ENCODE data around the gene TRPC4.

TRPC4 gene

GRCh38 chr13:37715606-37716015, 154.0 kb downstream of the TRPC4 start:
- DNase-seq = peak; percentile 1

GRCh38 chr13:37709318-37709717, 160.3 kb downstream of the TRPC4 start:
- DNase-seq = no peak

DNA sequence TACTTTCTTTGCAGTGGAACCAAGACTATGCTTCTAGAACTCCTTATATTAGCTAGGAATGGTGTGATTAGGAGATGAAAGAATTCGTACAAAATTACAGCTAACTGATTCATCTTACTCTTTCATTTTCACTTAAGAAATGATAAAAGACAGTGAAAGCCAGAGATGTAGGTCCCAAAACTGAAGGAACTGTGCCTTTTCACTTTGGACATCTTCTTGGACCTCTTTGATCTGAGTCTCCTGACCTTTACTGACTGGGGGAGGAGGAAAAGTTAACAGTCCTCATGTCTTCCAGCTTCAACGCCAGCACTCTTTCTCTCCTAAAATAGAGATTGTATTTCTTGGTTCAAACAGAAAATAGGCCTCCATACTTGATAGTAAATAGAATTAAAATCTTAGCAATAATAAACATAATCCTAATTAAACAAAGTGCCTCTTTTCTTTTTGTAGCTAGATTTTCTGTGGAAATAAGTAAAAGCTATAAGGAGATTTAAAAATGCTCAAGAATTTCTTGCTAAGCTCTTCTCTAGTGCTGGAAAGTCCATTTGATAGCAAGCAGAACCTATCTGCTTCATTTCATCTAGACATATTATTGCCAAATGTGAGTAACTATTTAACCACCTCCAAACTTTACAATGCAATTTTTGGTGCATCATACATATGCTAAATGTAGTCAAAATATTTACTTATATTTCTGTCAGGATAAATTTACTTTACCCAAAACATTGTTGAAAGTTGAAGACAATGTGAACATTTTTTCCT, 161.7 kb downstream of the TRPC4 start:
- no peak for DNase-seq

DNA sequence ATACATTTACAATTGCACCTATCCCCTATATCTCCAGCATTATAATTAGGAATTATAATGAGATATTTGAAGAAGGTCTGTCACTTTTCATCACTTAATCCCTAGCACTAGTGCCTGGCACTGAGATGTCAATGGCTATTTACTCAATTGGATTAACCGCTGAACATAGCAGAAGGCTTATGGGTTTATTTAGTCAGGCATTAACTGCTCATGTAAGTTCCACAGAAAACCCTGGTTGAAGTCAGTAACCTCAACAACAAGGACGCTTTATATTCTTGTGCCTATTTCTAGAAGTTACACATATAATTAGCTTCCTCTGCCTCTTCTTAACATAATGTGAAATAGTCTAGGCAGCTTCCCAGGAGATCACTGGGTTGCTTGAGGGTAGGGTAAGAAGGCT, 163.5 kb downstream of the TRPC4 start:
- no peak for DNase-seq

GRCh38 chr13:37701972-37702371, 167.6 kb downstream of the TRPC4 start:
- no peak for DNase-seq

DNA sequence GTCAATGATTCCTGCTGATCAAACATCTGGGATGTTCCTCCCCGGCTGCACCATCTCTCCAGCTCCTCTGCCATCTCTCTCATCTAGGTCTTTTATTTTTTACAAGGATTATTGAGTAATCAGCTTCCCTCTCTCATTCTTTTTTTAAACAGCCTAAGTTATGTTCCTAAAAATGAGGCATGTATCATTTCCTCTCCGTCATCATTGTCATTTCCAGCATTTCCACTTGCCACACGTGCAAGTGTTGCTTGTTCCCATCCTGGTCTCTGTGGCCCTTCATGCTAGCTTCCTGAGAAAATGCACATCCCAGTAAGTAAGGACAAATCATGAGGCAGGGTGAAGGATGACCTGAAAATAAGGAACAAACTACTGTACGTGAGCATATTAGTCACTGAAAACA, 168.3 kb downstream of the TRPC4 start:
- DNase-seq = no peak

DNA sequence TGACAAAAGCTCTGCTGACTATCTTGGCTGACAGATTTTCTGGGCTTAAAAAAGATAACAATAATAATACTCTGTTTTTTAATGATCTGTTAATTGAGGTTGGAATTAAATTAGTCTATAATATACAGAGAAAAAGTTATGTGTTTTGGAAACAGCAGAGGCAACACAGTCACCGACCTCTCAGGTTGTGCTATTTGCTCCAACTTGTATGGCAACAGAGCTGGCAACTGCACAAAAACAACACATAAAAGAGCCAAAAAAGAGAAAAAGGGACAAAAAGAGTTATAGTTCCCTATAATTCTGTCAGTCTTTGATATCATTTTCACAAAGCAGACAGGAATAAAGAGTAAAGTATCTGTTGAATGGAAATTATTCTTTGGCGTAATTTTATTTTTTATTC, 168.7 kb downstream of the TRPC4 start:
- no peak for DNase-seq

GRCh38 chr13:37695200-37695599, 174.4 kb downstream of the TRPC4 start:
- DNase-seq = no peak

- DNase-seq = no peak
Observed at GRCh38 chr13:37690361-37690760, 179.2 kb downstream of the TRPC4 start.

DNA sequence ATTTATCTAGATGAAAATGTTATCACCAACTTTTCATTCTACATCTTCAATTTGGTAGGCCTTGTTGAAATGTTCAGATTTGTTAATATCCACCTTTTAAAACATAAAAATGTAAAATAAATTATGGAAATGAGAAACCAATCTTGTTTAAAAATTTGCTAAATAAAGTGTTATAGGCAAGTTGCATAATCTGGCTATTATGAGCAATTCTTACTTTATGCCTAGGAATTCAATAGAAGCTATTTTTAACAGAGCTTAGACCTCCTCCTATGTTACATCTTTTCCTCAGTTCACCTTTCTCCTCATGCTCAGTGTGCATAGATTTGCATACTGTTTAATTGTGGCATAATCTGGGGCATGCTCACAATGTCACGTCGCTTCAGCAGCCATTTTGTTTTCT, 183.1 kb downstream of the TRPC4 start:
- no peak for DNase-seq

- no peak for DNase-seq
Observed at GRCh38 chr13:37685206-37685605, 184.4 kb downstream of the TRPC4 start.

DNA sequence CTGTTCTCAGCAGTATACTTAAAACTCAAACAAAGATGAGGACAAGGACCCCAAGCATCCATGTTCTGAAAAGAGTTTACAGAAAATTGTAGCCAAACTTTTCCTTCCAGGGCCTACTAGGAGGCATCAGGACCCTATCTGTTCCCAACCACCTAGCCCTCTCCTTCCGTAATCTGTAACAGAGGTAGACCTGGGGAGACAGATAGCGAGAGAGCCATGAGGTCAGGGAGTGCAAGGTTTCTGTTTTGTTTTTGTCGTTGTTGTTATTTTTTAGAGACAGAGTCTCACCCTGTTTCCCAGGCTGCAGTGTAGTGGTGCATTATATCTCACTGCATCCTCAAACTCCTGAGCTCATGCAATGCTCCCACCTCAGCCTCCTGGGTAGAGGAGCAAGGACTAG, 187.1 kb downstream of the TRPC4 start:
- no peak for DNase-seq

GRCh38 chr13:37681281-37682032, 188.1 kb downstream of the TRPC4 start:
- no peak for DNase-seq

- DNase-seq = no peak
Observed at GRCh38 chr13:37680137-37680536, 189.4 kb downstream of the TRPC4 start.

DNA sequence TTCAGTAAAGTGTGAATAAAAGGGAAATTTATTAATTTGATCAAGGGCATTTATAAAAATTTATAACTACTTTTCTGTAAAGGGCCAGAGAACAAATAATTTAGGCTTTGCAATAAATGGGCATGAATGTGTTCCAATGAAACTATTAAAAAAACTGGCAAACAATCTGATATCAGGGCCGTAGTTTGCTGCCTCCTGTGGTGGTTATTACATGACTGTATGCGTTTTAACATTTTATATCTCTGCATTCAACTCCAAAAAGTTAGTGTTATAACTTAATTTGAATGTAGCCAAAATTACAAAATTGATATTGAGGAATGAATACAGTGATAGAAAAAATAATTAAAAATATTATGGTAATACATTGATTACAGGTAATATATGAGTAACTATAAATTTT, 190.5 kb downstream of the TRPC4 start:
- DNase-seq = no peak

- DNase-seq = no peak
Observed at GRCh38 chr13:37669845-37670244, 199.7 kb downstream of the TRPC4 start.

- no peak for DNase-seq
Observed at GRCh38 chr13:37667702-37668101, 201.9 kb downstream of the TRPC4 start.

GRCh38 chr13:37666036-37666435, 203.5 kb downstream of the TRPC4 start:
- DNase-seq = no peak

DNA sequence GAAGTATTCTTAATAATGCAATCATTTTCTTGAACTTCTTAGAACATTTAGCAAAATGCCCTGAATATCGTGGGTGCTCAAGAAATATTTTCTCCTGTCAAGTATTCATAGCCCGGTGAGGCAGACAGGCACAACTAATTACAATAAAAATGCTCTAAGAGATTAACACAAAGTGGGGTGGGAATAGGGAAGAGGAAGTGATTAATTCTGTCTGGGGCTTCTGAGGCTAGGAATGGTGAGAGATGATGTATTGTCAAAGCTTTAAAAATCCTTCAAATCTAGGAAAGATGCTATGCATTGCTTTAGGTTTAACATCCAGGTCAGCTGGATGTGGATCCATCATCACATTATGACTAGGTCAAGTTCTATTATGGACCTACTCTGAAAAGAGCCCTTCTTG, 204.2 kb downstream of the TRPC4 start:
- DNase-seq = no peak

DNA sequence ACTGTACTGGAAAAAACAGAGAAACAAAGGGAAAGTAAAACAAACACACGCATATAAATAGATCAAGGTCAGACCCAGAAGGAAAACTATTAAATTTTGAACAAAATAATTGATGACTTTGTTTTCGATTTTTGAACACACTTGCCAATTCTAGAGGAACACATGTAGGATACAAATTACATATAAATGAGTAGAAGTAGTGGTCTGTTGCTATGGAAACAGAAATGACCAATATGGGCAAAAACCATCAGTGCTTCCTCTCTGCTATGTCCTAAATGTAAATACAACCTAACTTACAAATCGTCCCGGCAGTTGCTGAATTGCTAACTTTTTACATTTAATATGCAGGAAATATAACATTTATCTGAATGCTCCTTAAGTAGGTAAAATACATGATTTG, 205.8 kb downstream of the TRPC4 start:
- no peak for DNase-seq

- no peak for DNase-seq
Observed at GRCh38 chr13:37662624-37663023, 206.9 kb downstream of the TRPC4 start.

- DNase-seq = no peak
Observed at GRCh38 chr13:37657956-37658355, 211.6 kb downstream of the TRPC4 start.

DNA sequence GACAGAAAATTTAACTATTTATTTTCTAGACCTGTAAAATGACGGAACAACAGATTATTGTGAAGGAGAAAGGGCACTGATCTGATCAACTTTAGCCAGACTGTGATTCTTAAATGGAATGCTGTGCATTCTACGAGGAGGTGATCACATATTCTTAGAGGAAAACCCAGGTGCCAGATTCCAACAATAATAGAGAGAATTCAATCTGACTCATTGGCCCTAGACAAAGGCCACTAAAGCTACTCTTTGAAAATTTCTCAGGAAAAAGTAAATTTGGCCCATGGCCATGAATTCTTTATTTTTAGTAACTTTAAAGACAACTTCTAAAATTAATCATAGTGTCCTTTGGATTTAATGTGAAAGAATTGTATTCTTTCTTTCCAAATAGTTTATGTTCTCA, 212.4 kb downstream of the TRPC4 start:
- DNase-seq = no peak

DNA sequence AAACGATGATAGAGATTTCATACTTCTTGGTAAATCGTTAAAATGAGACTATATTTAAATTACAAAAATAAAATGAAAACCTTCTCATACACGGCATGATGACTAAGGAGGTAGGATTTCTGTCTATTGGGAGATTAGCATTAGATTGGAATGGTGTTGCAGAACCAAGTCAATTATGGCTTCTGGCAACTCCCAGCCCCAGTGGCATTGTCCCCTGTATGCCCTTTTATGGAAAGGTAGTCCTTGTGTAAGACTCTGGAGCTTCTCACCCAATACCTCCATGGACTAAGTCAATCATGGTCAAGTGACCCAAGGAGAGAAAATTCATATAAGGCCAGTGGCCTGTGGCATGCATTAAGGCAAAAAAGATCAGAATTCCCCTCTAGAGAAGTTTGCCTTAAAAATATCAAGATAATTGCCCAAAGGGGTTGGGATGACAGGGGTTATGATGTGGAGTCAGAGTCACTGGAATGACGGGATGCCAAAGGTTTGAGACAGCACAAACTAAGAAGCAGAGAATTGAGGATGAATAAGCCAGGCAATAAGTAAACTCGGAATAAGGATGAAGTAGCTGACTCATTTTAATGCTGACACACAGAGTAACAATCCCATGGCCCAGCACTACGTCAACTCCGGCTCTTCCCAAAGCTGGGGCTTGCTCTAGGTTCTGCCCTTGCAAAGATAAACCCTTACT, 213.2 kb downstream of the TRPC4 start:
- no peak for DNase-seq

Data from hematopoietic multipotent progenitor cell treated with erythropoietin and hydrocortisone succinate and interleukin-3 and kit ligand, for 4 days (in vitro differentiated cells).